Endothelial cell of umbilical vein (primary cell): ENCODE data around the gene CSTA. TPM values are rescaled to one million over a fixed set of nuclear protein-coding genes. Genes with fewer than 3 reads are reported as not detected.

Source experiments
- BruUV-seq: library from RNA; stranded (reverse); fragments of 400-500 nt; replicated peaks from 2 replicates; lab custom pipeline; 2021; lab: Mats Ljungman, UMichigan
- CTCF ChIA-PET: fragments of 300-600, 350-600 bp; sonication (Branson Sonifier 250); formaldehyde crosslinking; loops from one replicate; lab custom pipeline; 2021; ENCODE audit warnings: antibody characterized with exemption, inconsistent platforms; lab: Charles Lee
- POLR2A ChIA-PET: fragments of 300-600, 350-600 bp; sonication (Branson Sonifier 250); formaldehyde crosslinking; loops from one replicate; lab custom pipeline; 2021; ENCODE audit warnings: antibody characterized with exemption, inconsistent platforms; lab: Charles Lee
- DNase-seq: peaks from one replicate; pipeline ENCODE4 v3.0.0-alpha.2; 2011; ENCODE audit warnings: low read depth, low spot score
- FAIRE-seq: peaks from 2 replicates; lab custom pipeline; 2011; peaks lifted over from hg19 to GRCh38; lab: Jason Lieb, UNC
- H2AFZ ChIP-seq: 2 replicates; pipeline ENCODE4 v1.6.0; 2012; ENCODE audit warnings: low read depth, low read length, control low read depth, inconsistent platforms
- H3K27ac ChIP-seq: 2 replicates; pipeline ENCODE4 v1.5.1; 2011; ENCODE audit warnings: low read depth, mild to moderate bottlenecking, control low read depth, low read length, moderate library complexity; ENCODE audit not compliant: insufficient read depth
- H3K27me3 ChIP-seq, 2 experiments: 2 replicates each; pipeline versions ENCODE4 v1.6.0 to v1.6.1; 2011; ENCODE audit warnings: low read length in 2 of 2, mixed read lengths in 1 of 2; ENCODE audit not compliant: control insufficient read depth in 2 of 2, insufficient read depth in 2 of 2
- H3K36me3 ChIP-seq, 2 experiments: 2 replicates in 1 of 2; 3 replicates in 1 of 2; pipeline ENCODE4 v1.5.1; 2011; ENCODE audit warnings: low read length in 2 of 2, mild to moderate bottlenecking in 1 of 2, moderate library complexity in 1 of 2; ENCODE audit not compliant: control insufficient read depth in 2 of 2, insufficient read depth in 2 of 2; ENCODE audit errors: extremely low read depth in 1 of 2
- H3K4me1 ChIP-seq: 3 replicates; pipeline ENCODE4 v1.5.1; 2011; ENCODE audit warnings: mild to moderate bottlenecking, low read length; ENCODE audit not compliant: control insufficient read depth, insufficient read depth; ENCODE audit errors: extremely low read depth
- H3K4me2 ChIP-seq: 2 replicates; pipeline ENCODE4 v1.6.1; 2011; ENCODE audit warnings: low read length, control low read depth, mixed read lengths; ENCODE audit not compliant: insufficient read depth
- H3K4me3 ChIP-seq, 3 experiments: fragments of 200-600 bp in 1 of 3; sonication (generic), shearing (Covaris generic) in 1 of 3; replicated peaks in 1 of 3; 2 replicates each; pipeline ENCODE4 v1.5.1; 2011 to 2016; ENCODE audit warnings: control low read depth in 3 of 3, low read length in 3 of 3, mild to moderate bottlenecking in 2 of 3, inconsistent platforms in 1 of 3, low read depth in 1 of 3, moderate library complexity in 1 of 3; ENCODE audit not compliant: insufficient read depth in 1 of 3
- H3K79me2 ChIP-seq: 2 replicates; pipeline ENCODE4 v1.6.0; 2012; ENCODE audit warnings: low read length, inconsistent platforms; ENCODE audit not compliant: control insufficient read depth, insufficient read depth
- H3K9ac ChIP-seq: replicated peaks from 2 replicates; pipeline ENCODE3; 2011; ENCODE audit warnings: low read length, control low read depth; ENCODE audit not compliant: insufficient read depth; ENCODE audit errors: extremely low read depth
- H3K9me1 ChIP-seq: replicated peaks from 3 replicates; pipeline ENCODE4 v1.6.0; 2011; ENCODE audit warnings: mild to moderate bottlenecking, low read length; ENCODE audit not compliant: control insufficient read depth, insufficient read depth; ENCODE audit errors: extremely low read depth
- H3K9me3 ChIP-seq: replicated peaks from 2 replicates; pipeline ENCODE4 v1.5.1; 2012; ENCODE audit warnings: low read length, inconsistent platforms; ENCODE audit not compliant: control insufficient read depth, insufficient read depth
- H4K20me1 ChIP-seq: replicated peaks from 2 replicates; pipeline ENCODE3; 2011; ENCODE audit warnings: mild to moderate bottlenecking, low read length; ENCODE audit not compliant: control insufficient read depth, insufficient read depth; ENCODE audit errors: extremely low read depth
- EZH2 ChIP-seq: IDR thresholded peaks from 2 replicates; pipeline ENCODE4 v1.6.1; 2012; ENCODE audit warnings: borderline replicate concordance, low read depth, mild to moderate bottlenecking, moderate library complexity, low read length, inconsistent platforms; ENCODE audit not compliant: severe bottlenecking
- FOS ChIP-seq: IDR thresholded peaks from 2 replicates; pipeline ENCODE4 v1.6.1; 2011; ENCODE audit warnings: mild to moderate bottlenecking, low read length, moderate library complexity, borderline replicate concordance; ENCODE audit not compliant: insufficient read depth
- GATA2 ChIP-seq: IDR thresholded peaks from 2 replicates; pipeline ENCODE4 v1.7.0; 2011; ENCODE audit warnings: low read depth, mild to moderate bottlenecking, moderate library complexity, mixed read lengths, low read length; ENCODE audit not compliant: insufficient read length, insufficient read depth
- JUN ChIP-seq: IDR thresholded peaks from 2 replicates; pipeline ENCODE4 v1.6.1; 2011; ENCODE audit warnings: borderline replicate concordance, low read depth; ENCODE audit not compliant: insufficient read length, insufficient read depth
- MAX ChIP-seq: IDR thresholded peaks from 2 replicates; pipeline ENCODE4 v1.6.1; 2011; ENCODE audit not compliant: insufficient read depth, insufficient read length
- MYC ChIP-seq: IDR thresholded peaks from one replicate; pipeline ENCODE4 v1.6.1; 2011; ENCODE audit warnings: mild to moderate bottlenecking, low read depth, low read length
- POLR2A ChIP-seq: IDR thresholded peaks from 2 replicates; pipeline ENCODE4 v1.6.1; 2012; ENCODE audit warnings: low read depth, mild to moderate bottlenecking, control low read depth, low read length
- POLR2AphosphoS5 ChIP-seq: IDR thresholded peaks from 2 replicates; pipeline ENCODE4 v1.6.1; 2012; ENCODE audit warnings: low read depth, mild to moderate bottlenecking, control low read depth, low read length, moderate library complexity; ENCODE audit not compliant: insufficient read depth
- dilution Hi-C: fragments of 300-500 bp; cut with MboI; formaldehyde crosslinking; loops from one replicate; pipeline ENCODE4 v1.15.0; 2019; ENCODE audit warnings: low sequenced_read_pairs; ENCODE audit not compliant: extremely low pct_ligation_motif_present
- intact Hi-C: fragments of 100-400 bp; cut with micrococcal nuclease; formaldehyde crosslinking; loops from one replicate; pipeline ENCODE4 v1.10.0; 2022
- polyA plus RNA-seq, 4 experiments: library from polyadenylated mRNA; depleted of rRNA in 3 of 4; stranded (reverse) in 3 of 4; unstranded in 1 of 4; fragments of >200 nt; gene quantifications; 2 replicates each; pipeline versions ENCODE4 v1.2.1 to v1.2.3, GENCODE V29; 2011 to 2012; ENCODE audit warnings: missing spikeins in 1 of 4
- total RNA-seq: library from RNA; stranded (reverse); gene quantifications from 2 replicates; pipeline ENCODE4 v1.2.3, GENCODE V29; 2021
- TF ChIP-seq, protein P1 (sequence below), 2 donors: IDR thresholded peaks; 1 replicate in 1 of 2; 2 replicates in 1 of 2; pipeline ENCODE4 v1.5.1; 2011; ENCODE audit warnings: low read length in 2 of 2, mild to moderate bottlenecking in 2 of 2, moderate library complexity in 2 of 2, control low read depth in 1 of 2, inconsistent platforms in 1 of 2, low read depth in 1 of 2; ENCODE audit not compliant: insufficient read depth in 1 of 2; ENCODE audit errors: extremely low read depth in 1 of 2

CSTA gene
- total and polyA plus RNA-seq, 2 donors (not counting 3 experiments of a cell fraction or from before 2014, with no cell fraction given) = not detected

DNA sequence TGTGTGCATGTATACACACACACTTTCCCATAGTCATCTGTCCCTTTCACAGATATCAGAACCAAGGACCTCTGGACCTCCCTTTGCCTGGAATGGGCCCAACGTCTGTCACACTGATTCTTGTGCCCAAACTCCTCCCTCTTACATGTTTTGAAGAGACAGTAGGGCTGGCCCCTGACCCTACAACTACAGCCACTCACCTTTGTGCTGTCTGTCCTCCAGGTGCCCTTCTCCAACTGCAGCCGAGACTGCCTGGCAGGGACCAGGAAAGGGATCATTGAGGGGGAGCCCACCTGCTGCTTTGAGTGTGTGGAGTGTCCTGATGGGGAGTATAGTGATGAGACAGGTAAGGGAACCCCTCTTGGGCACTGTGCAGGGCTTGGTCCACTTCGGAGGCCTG is 43.2 kb upstream of the CSTA start:
- CTCF ChIA-PET = no interaction called here

More for the DNA sequence above, 43.2 kb upstream of the CSTA start:
- H3K79me2 ChIP-seq = no peaks in the 10 kb centered on the region
- H3K27ac ChIP-seq = no peak overlapping the region
- FAIRE-seq = no peak
- H3K4me1 ChIP-seq = no peaks in the 10 kb centered on the region
- BruUV-seq = no TSS peak
- H3K27me3 ChIP-seq = peaks cover 0 to 1% of the 10 kb centered on the region in 2 experiments
- no peak overlapping the region for H3K4me2 ChIP-seq
- no peaks in the 10 kb centered on the region for H3K9me1 ChIP-seq
- H3K36me3 ChIP-seq = no peaks in the 10 kb centered on the region
- H3K9ac ChIP-seq = no peak overlapping the region
- H4K20me1 ChIP-seq = no peaks in the 10 kb centered on the region
- no peak overlapping the region for H2AFZ ChIP-seq
- no peak overlapping the region for H3K4me3 ChIP-seq
- intact Hi-C loops = no loop called here
- no peak for DNase-seq
- TF ChIP-seq POLR2A (no peak), MAX (no peak), FOS (no peak), MYC (no peak), POLR2AphosphoS5 (no peak), EZH2 (no peak), GATA2 (no peak), JUN (no peak)
- TF ChIP-seq, protein P1, sequence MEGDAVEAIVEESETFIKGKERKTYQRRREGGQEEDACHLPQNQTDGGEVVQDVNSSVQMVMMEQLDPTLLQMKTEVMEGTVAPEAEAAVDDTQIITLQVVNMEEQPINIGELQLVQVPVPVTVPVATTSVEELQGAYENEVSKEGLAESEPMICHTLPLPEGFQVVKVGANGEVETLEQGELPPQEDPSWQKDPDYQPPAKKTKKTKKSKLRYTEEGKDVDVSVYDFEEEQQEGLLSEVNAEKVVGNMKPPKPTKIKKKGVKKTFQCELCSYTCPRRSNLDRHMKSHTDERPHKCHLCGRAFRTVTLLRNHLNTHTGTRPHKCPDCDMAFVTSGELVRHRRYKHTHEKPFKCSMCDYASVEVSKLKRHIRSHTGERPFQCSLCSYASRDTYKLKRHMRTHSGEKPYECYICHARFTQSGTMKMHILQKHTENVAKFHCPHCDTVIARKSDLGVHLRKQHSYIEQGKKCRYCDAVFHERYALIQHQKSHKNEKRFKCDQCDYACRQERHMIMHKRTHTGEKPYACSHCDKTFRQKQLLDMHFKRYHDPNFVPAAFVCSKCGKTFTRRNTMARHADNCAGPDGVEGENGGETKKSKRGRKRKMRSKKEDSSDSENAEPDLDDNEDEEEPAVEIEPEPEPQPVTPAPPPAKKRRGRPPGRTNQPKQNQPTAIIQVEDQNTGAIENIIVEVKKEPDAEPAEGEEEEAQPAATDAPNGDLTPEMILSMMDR (IDR thresholded peaks at IDR 0.05; ENCODE audit: extremely low read depth in 1 of 2, insufficient read depth in 1 of 2, low read depth in 1 of 2, low read length in 2 of 2) = no peak
- no peaks in the 10 kb centered on the region for H3K9me3 ChIP-seq
- POLR2A ChIA-PET = no interaction called here
- dilution Hi-C loops = no loop called here
